Skeletal muscle satellite cell (primary cell): ENCODE results near the gene TGFB1I1.
"Not testable (repeated sequence)": the region's sequence is repeated elsewhere in the genome, so short reads cannot be mapped to it uniquely, and the experiment has no call there.

Experiments used
- H3K27me3 ChIP-seq: 2 replicates; pipeline ENCODE4 v1.7.0; 2013; ENCODE audit warnings: low read length; ENCODE audit not compliant: control insufficient read depth, insufficient read depth
- H3K36me3 ChIP-seq: 2 replicates; pipeline ENCODE4 v1.7.0; 2013; ENCODE audit warnings: mild to moderate bottlenecking, control low read depth, low read length; ENCODE audit not compliant: insufficient read depth
- H3K4me1 ChIP-seq: 2 replicates; pipeline ENCODE4 v1.7.0; 2013; ENCODE audit warnings: low read length; ENCODE audit not compliant: control insufficient read depth, insufficient read depth
- H3K4me2 ChIP-seq: 2 replicates; pipeline ENCODE4 v1.7.0; 2013; ENCODE audit warnings: mild to moderate bottlenecking, low read length
- H3K4me3 ChIP-seq: 2 replicates; pipeline ENCODE4 v1.7.0; 2013; ENCODE audit warnings: low read length
- H3K9ac ChIP-seq: 2 replicates; pipeline ENCODE4 v1.7.0; 2013; ENCODE audit warnings: mild to moderate bottlenecking, low read depth, low read length, moderate library complexity
- H3K9me3 ChIP-seq: replicated peaks from 2 replicates; pipeline ENCODE4 v1.7.0; 2013; ENCODE audit warnings: mild to moderate bottlenecking, control low read depth, low read length

Gene TGFB1I1

DNA sequence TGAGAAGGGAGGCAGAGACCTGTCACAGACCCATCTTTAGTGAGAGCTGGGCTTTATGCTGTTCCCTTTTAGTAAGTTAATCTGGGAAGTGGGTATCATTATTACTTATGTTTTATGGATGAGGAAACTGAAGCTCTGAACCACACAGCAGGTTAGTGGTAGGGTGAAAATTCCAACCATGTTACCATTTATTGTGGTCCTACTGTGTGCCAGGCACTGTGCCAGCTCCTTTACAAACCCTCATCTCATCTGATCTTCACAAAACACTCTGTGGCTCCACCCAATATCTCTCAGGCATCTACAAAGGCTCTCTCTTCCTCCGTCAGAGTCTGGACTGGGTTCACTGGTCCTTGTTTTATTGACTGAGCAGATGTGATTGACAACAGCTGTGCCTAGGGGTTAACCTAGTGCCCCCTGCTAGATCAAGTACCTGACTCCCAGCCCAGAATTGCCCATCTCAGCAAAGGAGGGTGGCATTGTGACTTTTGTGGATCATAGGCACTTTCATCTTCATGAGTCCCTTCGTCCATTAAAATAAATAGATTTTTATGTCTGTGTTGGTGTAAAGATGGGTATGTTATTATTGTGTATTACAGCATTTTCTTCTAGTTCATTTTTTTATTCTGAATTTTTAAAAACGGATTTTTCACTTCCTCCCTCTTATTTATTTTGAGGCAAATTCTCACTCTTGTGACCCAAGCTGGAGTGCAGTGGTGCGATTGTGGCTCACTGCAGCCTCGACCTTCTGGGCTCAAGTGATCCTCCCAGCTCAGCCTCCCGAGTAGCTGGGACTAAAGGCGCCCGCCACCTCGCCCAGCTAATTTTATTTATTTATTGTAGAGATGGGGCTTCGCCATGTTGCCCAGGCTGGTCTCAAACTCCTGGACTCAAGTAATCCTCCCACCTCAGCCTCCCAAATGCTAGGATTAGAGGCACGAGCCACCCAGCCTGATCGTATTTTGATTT, 3.1 kb downstream of the TGFB1I1 start:
- peaks cover 52% of the 10 kb centered on the region for H3K36me3 ChIP-seq
- H3K4me1 ChIP-seq: peaks cover 16% of the 10 kb centered on the region
- no peak overlapping the region for H3K4me3 ChIP-seq
- no peak overlapping the region for H3K4me2 ChIP-seq
- H3K9ac ChIP-seq: no peak overlapping the region
- H3K9me3 ChIP-seq: no peaks in the 10 kb centered on the region
- H3K27me3 ChIP-seq: no peaks in the 10 kb centered on the region

DNA sequence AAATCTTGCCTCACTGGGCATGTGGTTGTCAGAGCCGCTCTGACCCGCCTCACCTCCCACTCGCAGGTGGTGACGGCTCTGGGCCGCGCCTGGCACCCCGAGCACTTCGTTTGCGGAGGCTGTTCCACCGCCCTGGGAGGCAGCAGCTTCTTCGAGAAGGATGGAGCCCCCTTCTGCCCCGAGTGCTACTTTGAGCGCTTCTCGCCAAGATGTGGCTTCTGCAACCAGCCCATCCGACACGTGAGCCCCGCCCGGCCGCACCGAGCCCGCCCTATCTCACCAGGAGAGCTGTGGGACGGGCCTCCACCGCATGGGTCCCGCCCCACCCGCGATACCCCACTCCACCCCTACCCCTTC, 4.0 kb downstream of the TGFB1I1 start:
- no peak overlapping the region for H3K4me3 ChIP-seq
- H3K4me2 ChIP-seq: no peak overlapping the region
- H3K27me3 ChIP-seq: no peaks in the 10 kb centered on the region
- peaks cover 52% of the 10 kb centered on the region for H3K36me3 ChIP-seq
- H3K9me3 ChIP-seq: no peaks in the 10 kb centered on the region
- H3K9ac ChIP-seq: no peak overlapping the region
- H3K4me1 ChIP-seq: peaks cover 13% of the 10 kb centered on the region

DNA sequence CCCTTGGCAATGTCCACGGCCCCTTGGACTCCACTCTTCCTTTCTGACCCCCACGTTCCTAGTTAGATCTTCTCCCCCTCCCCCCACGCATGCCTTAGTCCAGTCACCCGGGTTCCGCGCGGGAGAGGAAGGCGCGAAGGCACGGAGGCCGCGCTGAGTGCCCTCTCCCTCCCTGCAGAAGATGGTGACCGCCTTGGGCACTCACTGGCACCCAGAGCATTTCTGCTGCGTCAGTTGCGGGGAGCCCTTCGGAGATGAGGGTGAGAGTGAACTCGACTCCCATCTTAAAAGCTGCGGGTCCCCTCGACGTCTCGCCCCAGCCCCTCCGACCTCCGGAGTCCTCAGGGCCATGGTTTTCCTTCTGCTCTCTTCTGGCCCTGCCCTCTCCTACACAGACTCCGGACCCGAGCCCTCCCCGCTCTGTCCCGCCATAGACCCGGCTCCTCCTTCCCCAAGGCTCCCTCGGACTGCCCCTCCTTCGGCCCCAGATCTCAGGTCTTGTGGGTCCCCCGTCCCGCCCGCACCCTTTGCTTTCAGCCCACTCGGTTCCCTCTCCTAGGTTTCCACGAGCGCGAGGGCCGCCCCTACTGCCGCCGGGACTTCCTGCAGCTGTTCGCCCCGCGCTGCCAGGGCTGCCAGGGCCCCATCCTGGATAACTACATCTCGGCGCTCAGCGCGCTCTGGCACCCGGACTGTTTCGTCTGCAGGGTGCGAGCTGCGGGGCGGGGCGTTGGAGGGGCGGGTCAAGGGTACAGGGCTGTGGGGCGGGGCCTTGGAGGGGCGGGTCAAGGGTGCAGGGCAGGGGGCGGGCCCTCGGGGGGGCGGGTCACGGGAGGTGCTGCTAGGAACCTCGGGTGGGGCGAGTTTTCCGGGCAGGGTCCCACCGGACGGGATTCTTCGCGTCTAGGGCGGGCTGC, 4.6 kb downstream of the TGFB1I1 start:
- Histone ChIP-seq H3K9ac (no peak overlapping the region), H3K4me3 (no peak overlapping the region), H3K4me1 (peaks cover 6% of the 10 kb centered on the region), H3K9me3 (no peaks in the 10 kb centered on the region), H3K4me2 (no peak overlapping the region), H3K27me3 (no peaks in the 10 kb centered on the region), H3K36me3 (peaks cover 52% of the 10 kb centered on the region)

DNA sequence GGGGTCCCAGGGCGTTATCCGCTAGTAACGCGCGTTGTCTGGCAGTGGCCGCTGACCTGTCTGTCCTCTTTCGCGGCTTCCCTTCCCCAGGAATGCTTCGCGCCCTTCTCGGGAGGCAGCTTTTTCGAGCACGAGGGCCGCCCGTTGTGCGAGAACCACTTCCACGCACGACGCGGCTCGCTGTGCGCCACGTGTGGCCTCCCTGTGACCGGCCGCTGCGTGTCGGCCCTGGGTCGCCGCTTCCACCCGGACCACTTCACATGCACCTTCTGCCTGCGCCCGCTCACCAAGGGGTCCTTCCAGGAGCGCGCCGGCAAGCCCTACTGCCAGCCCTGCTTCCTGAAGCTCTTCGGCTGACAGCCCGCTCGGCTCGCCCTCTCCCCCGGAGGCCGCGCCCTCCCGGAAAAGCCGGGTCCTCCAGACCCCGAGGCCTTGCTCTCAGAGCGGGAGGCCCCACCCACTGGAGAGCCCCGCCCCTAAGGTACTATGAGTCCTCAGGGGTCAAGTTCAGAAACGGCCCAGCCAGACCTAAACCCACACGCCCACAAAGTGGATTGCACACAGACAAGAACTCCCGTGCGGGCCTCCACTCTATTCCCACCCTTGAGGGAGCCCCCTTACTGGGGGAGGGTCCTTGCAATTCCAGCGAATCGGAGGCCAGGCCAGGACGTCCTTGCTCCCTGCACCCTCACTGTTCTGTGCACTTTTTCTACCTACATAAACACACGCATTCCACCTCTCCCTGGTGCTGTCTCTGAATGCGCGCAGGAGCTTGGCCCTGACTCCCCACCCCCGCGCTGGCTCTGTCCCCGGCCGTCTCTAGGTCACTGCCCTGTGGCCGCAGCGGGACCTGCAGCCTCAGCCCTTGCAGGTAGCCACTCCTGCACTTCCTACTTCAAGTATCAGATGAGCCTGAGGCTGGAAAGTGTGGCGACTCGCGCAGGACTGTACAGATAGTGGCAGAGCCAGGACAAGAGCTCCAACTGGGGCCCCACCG, 5.6 kb downstream of the TGFB1I1 start:
- Histone ChIP-seq H3K27me3 (no peaks in the 10 kb centered on the region), H3K4me2 (no peak overlapping the region), H3K4me1 (peaks cover 5% of the 10 kb centered on the region), H3K9ac (no peak overlapping the region), H3K36me3 (peaks cover 52% of the 10 kb centered on the region), H3K9me3 (no peaks in the 10 kb centered on the region), H3K4me3 (no peak overlapping the region)

DNA sequence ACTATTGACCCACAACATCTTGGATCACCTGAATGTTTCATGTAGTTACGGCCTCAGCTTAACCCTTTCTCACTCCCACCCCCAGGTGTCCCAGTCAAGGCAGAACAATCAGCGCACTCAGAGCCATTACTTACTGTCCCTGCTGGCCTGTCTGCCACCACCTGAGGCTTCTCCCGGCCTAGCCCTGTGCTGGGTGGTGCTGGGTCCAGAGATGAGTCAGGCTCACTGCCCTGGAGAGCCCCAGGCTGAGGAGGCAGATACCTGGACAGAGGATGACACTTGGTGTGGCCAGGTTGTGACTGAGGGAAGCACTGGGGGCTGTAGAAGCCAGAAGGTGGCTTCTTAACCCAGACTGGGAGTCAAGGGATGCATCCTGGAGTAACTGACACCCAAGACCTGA, 7.0 kb downstream of the TGFB1I1 start:
- H3K27me3 ChIP-seq: no peaks in the 10 kb centered on the region
- no peak overlapping the region for H3K4me2 ChIP-seq
- H3K4me3 ChIP-seq: no peak overlapping the region
- H3K9me3 ChIP-seq: no peaks in the 10 kb centered on the region
- no peak overlapping the region for H3K9ac ChIP-seq
- no peaks in the 10 kb centered on the region for H3K4me1 ChIP-seq
- peaks cover 43% of the 10 kb centered on the region for H3K36me3 ChIP-seq

DNA sequence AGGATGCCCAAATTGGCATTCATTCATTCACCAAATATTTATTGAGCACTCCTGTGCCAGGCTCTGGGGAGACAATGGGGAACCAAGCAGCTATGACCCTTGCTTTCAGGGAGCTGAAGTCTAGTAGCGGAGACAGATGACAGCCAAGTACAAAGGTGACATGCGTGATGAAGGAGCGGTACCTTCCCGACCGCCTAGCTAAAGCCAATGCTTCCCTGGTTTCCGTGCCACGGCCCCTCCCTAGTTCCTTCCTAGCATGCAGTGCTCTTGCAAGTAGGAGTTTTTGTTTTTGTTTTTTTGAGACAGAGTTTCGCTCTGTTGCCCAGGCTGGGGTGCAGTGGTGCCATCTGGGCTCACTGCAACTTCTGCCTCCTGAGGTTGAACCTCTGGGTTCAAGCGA, 7.8 kb downstream of the TGFB1I1 start:
- no peaks in the 10 kb centered on the region for H3K9me3 ChIP-seq
- H3K9ac ChIP-seq: no peak overlapping the region
- H3K4me1 ChIP-seq: no peaks in the 10 kb centered on the region
- H3K27me3 ChIP-seq: no peaks in the 10 kb centered on the region
- no peak overlapping the region for H3K4me3 ChIP-seq
- H3K36me3 ChIP-seq: peaks cover 35% of the 10 kb centered on the region
- no peak overlapping the region for H3K4me2 ChIP-seq

DNA sequence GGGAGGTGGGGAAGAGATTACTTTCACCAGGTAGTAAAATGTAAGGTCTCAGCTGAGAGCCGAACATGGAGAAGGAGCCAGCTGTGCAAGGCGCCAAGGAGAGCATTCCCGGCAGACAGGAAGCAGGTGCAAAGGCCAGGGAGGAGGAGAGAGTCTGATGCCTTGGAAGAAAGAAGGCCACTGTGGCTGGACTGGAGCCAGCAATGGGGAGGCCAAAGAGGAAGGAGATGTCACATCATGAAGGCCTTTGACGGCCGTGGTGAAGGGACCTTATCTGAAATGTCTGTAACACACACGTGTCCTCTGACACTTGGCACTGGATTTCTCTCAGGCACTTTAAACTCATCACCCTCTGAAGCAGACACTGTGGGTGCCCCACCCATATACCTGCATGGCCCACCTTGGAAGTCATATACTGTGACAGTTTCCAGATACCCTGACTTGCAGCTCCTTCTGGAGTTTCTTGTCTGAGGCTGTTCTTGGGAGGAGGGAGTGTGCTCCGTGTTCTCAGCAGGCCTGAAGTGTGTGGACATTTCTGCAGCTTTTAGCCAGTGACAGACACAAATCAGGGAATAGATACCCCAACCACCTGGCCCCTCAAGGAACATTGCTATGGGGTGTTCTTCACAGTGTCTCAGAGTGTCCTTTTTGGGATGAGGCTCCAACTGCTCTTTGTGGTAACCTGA, 9.0 kb downstream of the TGFB1I1 start:
- H3K27me3 ChIP-seq: peaks cover 10% of the 10 kb centered on the region
- no peaks in the 10 kb centered on the region for H3K9me3 ChIP-seq
- H3K9ac ChIP-seq: no peak overlapping the region
- H3K36me3 ChIP-seq: peaks cover 25% of the 10 kb centered on the region
- no peak overlapping the region for H3K4me2 ChIP-seq
- no peak overlapping the region for H3K4me3 ChIP-seq
- no peaks in the 10 kb centered on the region for H3K4me1 ChIP-seq

DNA sequence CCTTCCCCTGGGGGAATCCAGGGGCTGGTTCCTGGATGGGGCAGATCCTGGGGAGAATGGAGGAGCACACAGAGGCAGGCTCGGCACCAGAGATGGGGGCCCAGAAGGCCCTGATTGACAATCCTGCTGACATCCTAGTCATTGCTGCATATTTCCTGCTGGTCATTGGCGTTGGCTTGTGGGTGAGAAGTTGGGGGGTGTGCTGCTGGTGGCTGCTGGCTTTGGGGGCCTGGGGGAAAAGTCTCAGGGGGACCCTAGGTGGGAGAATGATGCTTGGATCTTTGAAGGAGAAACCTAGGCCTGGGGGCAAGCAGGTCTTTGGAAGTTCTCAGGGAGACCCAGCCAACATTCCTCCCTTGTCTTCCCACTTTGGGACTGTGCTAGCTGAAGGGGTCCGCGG, 11.1 kb downstream of the TGFB1I1 start, which contains the start of gene SLC5A2:
SLC5A2 (plus strand) TSS at position 43 of the 400 bp plus-strand sequence; CDS start at position 57, 14 bp downstream.
- Histone ChIP-seq H3K36me3 (peaks cover 7% of the 10 kb centered on the region), H3K4me3 (no peak within 1 kb of the TSS), H3K4me1 (peaks cover 10% of the 10 kb centered on the region), H3K9ac (no peak within 1 kb of the TSS), H3K9me3 (no peaks in the 10 kb centered on the region), H3K4me2 (no peak within 1 kb of the TSS), H3K27me3 (peaks cover 29% of the 10 kb centered on the region)

DNA sequence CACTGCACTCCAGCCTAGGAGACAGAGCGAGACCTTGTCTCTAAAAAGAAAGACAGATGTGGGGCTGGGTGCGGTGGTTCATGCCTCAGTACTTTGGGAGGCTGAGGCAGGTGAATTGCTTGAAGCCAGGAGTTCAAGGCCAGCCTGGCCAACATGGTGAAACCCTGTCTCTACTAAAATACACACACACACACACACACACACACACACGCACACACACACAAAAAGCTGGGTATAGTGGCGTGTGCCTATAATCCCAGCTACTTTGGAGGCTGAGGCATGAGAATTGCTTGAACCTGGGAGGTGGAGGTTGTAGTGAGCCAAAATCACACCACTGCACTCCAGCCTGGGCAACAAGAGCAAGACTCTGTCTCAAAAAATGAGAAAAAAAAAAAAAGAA, 12.1 kb downstream of the TGFB1I1 start:
- Histone ChIP-seq H3K27me3 (peaks cover 39% of the 10 kb centered on the region), H3K4me1 (peaks cover 18% of the 10 kb centered on the region)
- not testable (repeated sequence) for H3K9me3 ChIP-seq, H3K9ac ChIP-seq, H3K4me2 ChIP-seq, H3K4me3 ChIP-seq, H3K36me3 ChIP-seq

DNA sequence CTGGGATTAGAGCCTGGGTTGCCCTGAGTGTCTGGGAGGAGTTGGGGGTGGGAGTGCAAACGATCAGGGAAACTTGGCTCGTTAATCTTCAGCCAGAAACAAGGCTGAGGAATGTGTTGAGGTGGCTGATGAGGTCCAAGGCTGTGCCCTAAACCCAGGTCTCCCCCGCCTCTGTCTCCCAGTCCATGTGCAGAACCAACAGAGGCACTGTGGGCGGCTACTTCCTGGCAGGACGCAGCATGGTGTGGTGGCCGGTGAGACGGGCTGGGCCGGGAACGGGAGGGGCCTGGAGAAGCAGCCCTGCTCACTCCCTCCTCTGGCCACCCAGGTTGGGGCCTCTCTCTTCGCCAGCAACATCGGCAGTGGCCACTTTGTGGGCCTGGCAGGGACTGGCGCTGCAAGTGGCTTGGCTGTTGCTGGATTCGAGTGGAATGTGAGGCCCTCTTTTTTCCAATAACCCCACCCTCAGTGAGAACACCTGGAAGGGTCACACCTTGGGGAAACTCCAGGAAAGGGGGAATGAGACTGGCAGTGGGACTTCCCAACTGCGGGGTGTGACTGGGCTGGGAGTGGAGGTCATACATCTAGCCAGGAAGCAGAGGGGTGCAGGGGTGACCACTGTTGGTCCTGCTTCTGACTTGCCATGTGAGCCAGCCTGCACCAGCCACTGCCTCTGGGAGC, 12.7 kb downstream of the TGFB1I1 start:
- no peaks in the 10 kb centered on the region for H3K9me3 ChIP-seq
- no peak overlapping the region for H3K4me2 ChIP-seq
- peaks cover 41% of the 10 kb centered on the region for H3K27me3 ChIP-seq
- H3K4me3 ChIP-seq: no peak overlapping the region
- no peak overlapping the region for H3K9ac ChIP-seq
- H3K4me1 ChIP-seq: peaks cover 18% of the 10 kb centered on the region
- H3K36me3 ChIP-seq: no peaks in the 10 kb centered on the region
